Gastrocnemius medialis (tissue), 4 donors: Measurements from ENCODE around the gene ADGRF4.

Experiments
- POLR2A ChIP-seq, 2 donors: fragments of 450-650 bp; IDR thresholded peaks; one replicate each; pipeline ENCODE4 v1.6.1; 2017; ENCODE audit warnings: antibody characterized with exemption in 2 of 2, mild to moderate bottlenecking in 2 of 2, moderate library complexity in 2 of 2
- TF ChIP-seq, protein P1 (sequence below), 5 experiments: fragments of 450-650 bp in 3 of 5; fragments of 200-600 bp in 2 of 5; sonication (generic) in 2 of 5; IDR thresholded peaks in 4 of 5; conservative IDR thresholded peaks in 1 of 5; 1 replicate in 4 of 5; 2 replicates in 1 of 5; pipeline ENCODE4 v1.5.1; 2016 to 2019; ENCODE audit warnings: antibody characterized with exemption in 5 of 5, mild to moderate bottlenecking in 3 of 5, moderate library complexity in 3 of 5

DNA sequence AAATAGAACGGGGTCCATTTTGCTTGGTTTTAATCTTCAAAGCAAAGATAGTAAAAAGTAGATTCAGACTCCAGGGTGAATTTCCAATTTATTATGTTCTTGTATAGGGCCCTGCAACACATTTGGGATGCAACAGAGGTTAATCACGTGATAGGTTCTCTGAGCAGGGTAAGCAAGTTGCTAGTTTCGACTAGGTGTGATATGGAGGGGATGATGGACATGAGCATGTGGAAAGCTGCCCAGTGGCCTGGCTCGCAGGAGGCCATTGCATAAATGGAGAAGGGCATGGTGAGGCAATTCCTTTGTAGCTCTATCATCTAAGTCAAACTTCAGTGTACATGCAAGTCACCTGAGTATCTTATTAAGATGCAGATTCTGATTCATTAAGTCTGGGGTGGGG, 17.7 kb upstream of the ADGRF4 start:
- TF ChIP-seq POLR2A (IDR thresholded peaks at IDR 0.05): no peak
- TF ChIP-seq, protein P1, sequence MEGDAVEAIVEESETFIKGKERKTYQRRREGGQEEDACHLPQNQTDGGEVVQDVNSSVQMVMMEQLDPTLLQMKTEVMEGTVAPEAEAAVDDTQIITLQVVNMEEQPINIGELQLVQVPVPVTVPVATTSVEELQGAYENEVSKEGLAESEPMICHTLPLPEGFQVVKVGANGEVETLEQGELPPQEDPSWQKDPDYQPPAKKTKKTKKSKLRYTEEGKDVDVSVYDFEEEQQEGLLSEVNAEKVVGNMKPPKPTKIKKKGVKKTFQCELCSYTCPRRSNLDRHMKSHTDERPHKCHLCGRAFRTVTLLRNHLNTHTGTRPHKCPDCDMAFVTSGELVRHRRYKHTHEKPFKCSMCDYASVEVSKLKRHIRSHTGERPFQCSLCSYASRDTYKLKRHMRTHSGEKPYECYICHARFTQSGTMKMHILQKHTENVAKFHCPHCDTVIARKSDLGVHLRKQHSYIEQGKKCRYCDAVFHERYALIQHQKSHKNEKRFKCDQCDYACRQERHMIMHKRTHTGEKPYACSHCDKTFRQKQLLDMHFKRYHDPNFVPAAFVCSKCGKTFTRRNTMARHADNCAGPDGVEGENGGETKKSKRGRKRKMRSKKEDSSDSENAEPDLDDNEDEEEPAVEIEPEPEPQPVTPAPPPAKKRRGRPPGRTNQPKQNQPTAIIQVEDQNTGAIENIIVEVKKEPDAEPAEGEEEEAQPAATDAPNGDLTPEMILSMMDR (IDR thresholded peaks at IDR 0.05 in 4 of 5, conservative IDR thresholded peaks at IDR 0.05 in 1 of 5): no peak
